A549 (cell line): Measurements from ENCODE around the gene HMX2. TPM values are rescaled to one million over a fixed set of nuclear protein-coding genes. Genes with fewer than 3 reads are reported as not detected.

Source experiments
- polyA plus RNA-seq, 4 experiments: library from polyadenylated mRNA; depleted of rRNA in 3 of 4; stranded (reverse); fragments of >200 nt; fragmentation: RNase III in 1 of 4; extraction: RNeasy Plus Mini Kit Qiagen cat#74134 plus additional on column Dnase treatment in 1 of 4; gene quantifications; 2 replicates in 3 of 4; 3 replicates in 1 of 4; pipeline ENCODE4 v1.2.3, GENCODE V29; 2011 to 2017

HMX2 gene
- polyA plus RNA-seq, 2 of the 4 experiments (the other 2 are of a cell fraction): 0.08 TPM; not detected in 1

Other genes starting within 250 kb of the HMX2 start
- not detected in 2 replicates for gene FAM24A, start 237.5 kb upstream of the HMX2 start, polyA plus RNA-seq (2011; rRNA removed)
- gene FAM24A, start 237.5 kb upstream of the HMX2 start, polyA plus RNA-seq (2017; fragmentation: RNase III; extraction: RNeasy Plus Mini Kit Qiagen cat#74134 plus additional on column Dnase treatment): not detected in 3 replicates
- 10.4 and 11.0 TPM in 2 replicates for gene C10orf88, start 193.9 kb upstream of the HMX2 start, polyA plus RNA-seq (2011; rRNA removed)
- gene C10orf88, start 193.9 kb upstream of the HMX2 start, polyA plus RNA-seq (2017; fragmentation: RNase III; extraction: RNeasy Plus Mini Kit Qiagen cat#74134 plus additional on column Dnase treatment): 8.7 to 11.9 TPM (median 11.7 TPM) in 3 replicates
- gene PSTK, start 167.7 kb upstream of the HMX2 start, polyA plus RNA-seq (2011; rRNA removed): 8.9 and 9.0 TPM in 2 replicates
- 5.3 to 6.6 TPM (median 6.2 TPM) in 3 replicates for gene PSTK, start 167.7 kb upstream of the HMX2 start, polyA plus RNA-seq (2017; fragmentation: RNase III; extraction: RNeasy Plus Mini Kit Qiagen cat#74134 plus additional on column Dnase treatment)
- 8.4 and 10.2 TPM in 2 replicates for gene IKZF5, start 139.3 kb upstream of the HMX2 start, polyA plus RNA-seq (2011; rRNA removed)
- 5.0 to 5.6 TPM (median 5.1 TPM) in 3 replicates for gene IKZF5, start 139.3 kb upstream of the HMX2 start, polyA plus RNA-seq (2017; fragmentation: RNase III; extraction: RNeasy Plus Mini Kit Qiagen cat#74134 plus additional on column Dnase treatment)
- gene ACADSB, start 139.1 kb upstream of the HMX2 start, polyA plus RNA-seq (2011; rRNA removed): 16.1 and 18.5 TPM in 2 replicates
- gene ACADSB, start 139.1 kb upstream of the HMX2 start, polyA plus RNA-seq (2017; fragmentation: RNase III; extraction: RNeasy Plus Mini Kit Qiagen cat#74134 plus additional on column Dnase treatment): 8.5 to 9.1 TPM (median 9.0 TPM) in 3 replicates
- not detected in 2 replicates for gene HMX3, start 12.2 kb upstream of the HMX2 start, polyA plus RNA-seq (2011; rRNA removed)
- gene HMX3, start 12.2 kb upstream of the HMX2 start, polyA plus RNA-seq (2017; fragmentation: RNase III; extraction: RNeasy Plus Mini Kit Qiagen cat#74134 plus additional on column Dnase treatment): not detected in 3 replicates
- gene BUB3, start 6.3 kb downstream of the HMX2 start, polyA plus RNA-seq (2011; rRNA removed): 229 and 246 TPM in 2 replicates
- 216 to 224 TPM (median 222 TPM) in 3 replicates for gene BUB3, start 6.3 kb downstream of the HMX2 start, polyA plus RNA-seq (2017; fragmentation: RNase III; extraction: RNeasy Plus Mini Kit Qiagen cat#74134 plus additional on column Dnase treatment)